Activated T-cell treated with anti-CD3 and anti-CD28 coated beads for 48 hours (primary cell): ENCODE results near the gene PAFAH1B1.

Experiments used
- DNase-seq: peaks from one replicate; pipeline ENCODE4 v3.0.0-alpha.2; 2020; ENCODE audit warnings: low read depth

Gene PAFAH1B1

DNA sequence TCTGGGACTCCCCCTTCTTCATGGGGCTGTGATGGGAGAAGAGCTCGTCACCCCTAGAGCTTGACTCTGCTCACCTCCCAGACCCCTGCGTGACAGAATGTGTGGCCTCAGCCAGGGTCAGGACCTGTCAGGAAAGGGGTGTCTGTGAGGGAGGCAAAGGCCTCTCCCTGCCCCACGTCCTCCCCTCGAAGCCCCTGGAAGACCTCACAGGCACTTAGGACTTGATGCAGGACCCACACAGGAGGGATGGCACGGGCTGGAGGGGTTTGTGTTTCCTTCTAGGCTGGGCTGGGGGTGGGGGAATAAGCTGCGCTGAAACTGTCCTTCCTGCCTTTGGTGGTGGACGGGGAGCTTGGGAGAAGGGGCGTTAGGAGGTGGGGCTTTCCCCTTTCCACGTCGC lies 129.2 kb downstream of the PAFAH1B1 start:
- DNase-seq, result no peak

DNA sequence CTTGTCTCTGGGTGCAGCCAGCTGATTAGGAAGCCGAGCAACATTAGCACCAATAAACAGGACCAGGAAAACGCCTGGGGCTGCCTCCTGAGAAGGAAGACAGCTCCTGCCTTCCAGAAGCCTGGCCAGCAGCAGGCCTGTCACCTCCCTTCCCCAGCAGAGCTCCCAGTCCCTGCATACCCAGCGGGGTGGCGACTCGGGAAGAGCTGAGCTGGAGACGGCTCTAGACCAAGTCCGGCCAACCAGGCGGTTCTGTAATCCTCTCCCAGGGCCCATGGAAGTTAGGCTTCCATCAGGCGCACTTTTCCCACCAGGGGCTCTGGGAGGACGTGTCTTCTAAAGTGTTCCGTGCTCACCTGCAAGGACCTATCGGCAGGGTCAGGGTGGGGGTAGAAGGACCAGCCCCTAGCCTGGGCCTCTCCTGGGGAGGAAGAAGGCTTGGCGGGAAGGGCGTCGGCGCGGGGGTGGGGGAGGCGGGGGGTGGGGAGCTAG lies 130.1 kb downstream of the PAFAH1B1 start:
- DNase-seq, result no peak

DNA sequence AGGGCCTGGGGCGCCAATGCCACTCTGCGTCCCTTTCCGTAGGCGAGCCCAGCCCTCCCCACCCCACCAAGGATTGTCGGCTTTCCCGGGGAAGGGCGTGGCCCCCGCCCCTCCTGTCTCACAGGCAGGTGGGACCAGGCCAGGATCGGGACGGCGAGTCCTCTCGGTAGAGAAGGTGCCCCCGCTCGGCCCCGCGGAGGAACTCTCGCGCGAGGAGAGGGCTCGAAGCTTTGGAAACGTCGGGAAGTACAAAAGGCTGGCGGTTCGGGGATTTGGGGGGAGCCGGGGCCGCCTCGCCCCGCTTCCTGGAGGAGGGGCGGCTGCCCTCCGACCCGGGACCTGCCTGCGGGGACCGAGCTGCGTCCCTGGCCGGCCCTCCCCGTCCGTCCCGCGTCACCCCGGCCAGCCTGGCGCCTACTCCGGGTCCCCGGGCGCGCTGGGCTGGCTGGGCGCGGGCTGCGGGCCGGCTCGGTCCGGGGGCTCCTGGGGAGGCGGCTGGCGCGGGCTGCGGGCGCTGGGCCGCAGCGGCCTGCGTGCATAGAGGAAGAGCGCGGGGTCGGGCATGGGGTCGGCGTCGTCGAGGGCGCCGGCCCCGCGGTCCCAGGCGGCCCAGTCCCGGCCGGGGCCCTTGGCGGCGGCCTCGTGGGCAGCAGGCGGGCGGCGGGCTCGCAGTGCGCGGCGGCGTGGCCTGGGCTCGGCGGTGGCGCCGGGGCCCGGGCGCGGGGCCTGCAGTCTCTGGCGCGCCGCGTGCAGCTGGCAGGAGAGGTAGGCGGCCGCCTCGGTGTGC lies 130.7 kb downstream of the PAFAH1B1 start:
- no peak for DNase-seq

DNA sequence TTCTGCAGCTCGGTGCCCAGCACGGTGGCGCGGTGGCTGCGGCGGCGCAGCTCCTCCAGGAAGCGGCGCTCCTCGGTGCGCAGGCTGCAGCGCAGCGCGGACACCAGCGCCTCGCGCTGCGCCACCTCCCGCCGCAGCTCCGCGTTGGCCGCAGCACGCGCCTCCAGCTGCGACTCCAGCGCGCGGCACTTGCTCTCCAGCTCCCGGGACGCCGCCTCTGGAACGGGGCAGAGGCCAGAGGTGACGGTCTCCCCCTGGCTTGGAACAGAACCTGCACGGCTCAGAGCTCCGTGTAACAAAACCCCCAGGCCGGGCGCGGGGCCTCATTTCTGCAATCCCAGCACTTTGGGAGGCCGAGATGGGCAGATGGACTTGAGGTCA lies 131.3 kb downstream of the PAFAH1B1 start:
- DNase-seq, result peak; percentile 47

DNA sequence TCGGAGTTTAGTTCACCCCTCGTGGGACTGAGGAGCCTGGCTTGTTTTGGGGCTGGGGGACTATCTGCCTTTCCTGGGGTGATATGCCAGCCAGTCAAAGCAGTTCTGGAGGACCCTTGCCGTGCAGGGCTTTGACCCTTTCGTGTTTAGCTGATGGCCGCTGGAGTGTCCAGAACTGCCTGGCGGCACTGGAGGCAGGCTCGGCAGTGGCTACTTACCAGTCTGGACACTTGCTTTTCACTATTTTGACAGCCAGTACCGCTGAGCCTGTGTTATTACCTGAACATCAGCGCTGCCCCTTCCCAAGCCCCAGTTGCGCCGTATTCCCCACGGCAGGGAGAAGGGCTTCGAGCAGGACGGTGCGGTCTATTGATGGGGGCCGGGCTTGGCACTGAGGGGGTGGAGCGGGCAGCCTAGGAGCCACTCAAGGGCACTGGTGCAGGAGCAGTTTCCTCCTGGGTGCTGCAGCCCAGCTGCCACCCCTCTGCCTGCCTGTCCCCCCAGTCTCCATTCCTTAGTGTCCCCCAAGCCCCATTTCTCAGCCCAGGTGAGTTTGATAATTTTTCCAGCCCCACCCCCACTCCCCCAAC lies 137.4 kb downstream of the PAFAH1B1 start:
- DNase-seq, result no peak

DNA sequence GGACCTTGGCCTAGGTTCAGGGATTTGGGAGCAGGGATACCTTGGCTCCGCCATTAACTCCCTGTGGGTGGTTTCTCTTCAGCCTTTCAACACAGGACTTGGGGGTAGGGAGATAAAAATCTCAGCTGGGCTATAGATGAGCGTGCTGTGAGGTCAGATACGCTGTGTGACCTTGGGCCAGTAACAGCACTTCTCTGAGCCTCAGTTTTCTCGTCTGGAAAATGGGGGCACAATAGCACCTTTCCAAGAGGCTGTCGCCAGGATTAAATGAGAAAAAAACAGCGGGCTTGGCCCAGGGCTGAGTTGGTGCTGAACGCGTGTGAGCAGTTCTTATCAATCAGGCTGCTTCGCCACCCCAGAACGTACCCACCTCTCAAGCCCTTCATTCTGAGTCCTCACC lies 138.4 kb downstream of the PAFAH1B1 start:
- no peak for DNase-seq

DNA sequence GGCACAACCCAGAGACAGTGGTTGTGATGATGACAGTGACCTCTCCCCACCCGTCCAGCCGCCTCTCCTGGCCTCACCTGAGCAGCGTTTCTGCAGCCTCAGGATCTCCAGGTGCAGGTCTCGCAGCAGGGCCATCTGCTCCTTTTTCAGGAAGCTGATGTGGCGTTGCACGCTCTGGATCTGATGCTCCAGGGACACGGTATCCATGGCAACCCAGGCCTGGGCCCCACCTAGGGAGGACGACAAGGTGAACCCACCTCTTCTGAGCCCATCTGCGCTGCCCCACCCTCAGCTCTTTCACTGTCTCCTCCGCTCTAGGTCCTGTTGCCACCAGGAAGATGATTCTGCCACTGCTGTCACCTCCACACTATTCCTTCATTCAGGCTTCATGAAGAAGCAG lies 141.5 kb downstream of the PAFAH1B1 start:
- DNase-seq, result no peak
